ENCODE data around the gene PTDSS2. TPM values are rescaled to one million over a fixed set of nuclear protein-coding genes. Genes with fewer than 3 reads are reported as not detected.
"Not testable (repeated sequence)": the region's sequence is repeated elsewhere in the genome, so short reads cannot be mapped to it uniquely, and the experiment has no call there.

The PTDSS2 gene
- total and polyA plus RNA-seq, 3 experiments from 2014 or later, result 11.5 to 28.4 (median 26.2) TPM

GRCh38 chr11:410711-411110 is 39.4 kb upstream of the PTDSS2 start:
- CTCF ChIA-PET, result interaction anchor here (10.3 kb wide), 1 partner anchor 36 kb away, joined by 158 read pairs; the partner anchor contains the start of genes ANO9 and PTDSS2
- H3K4me3 ChIP-seq (ENCODE audit: low read length); H3K4me3 Mint-ChIP-seq; H3K27ac ChIP-seq (ENCODE audit: low read depth, low read length); H3K27me3 ChIP-seq (ENCODE audit: insufficient read depth, low read length, poor library complexity, severe bottlenecking); H3K27me3 Mint-ChIP-seq; POLR2A ChIA-PET; H3K36me3 ChIP-seq (ENCODE audit: insufficient read depth, low read length); H3K9me3 Mint-ChIP-seq; H3K9me3 ChIP-seq (ENCODE audit: low read length): not testable (repeated sequence)
- peak in 1 of 5 donors; percentile 23 for DNase-seq
- H3K4me1 Mint-ChIP-seq, result peaks cover 15 to 51% (median 17%) of the 10 kb centered on the region in 3 donors
- H3K36me3 Mint-ChIP-seq, result peaks cover 0 to 24% (median 0%) of the 10 kb centered on the region in 3 donors
- peaks cover 36% of the 10 kb centered on the region for H3K4me1 ChIP-seq (ENCODE audit: insufficient read depth, low read length)
- H3K27ac Mint-ChIP-seq, result peak overlapping the region in 2 of 8 donors; percentile 47 to 88

GRCh38 chr11:411520-411919 is 38.6 kb upstream of the PTDSS2 start:
- not testable (repeated sequence) for H3K27ac Mint-ChIP-seq; H3K4me3 Mint-ChIP-seq; H3K4me3 ChIP-seq (ENCODE audit: low read length); H3K9me3 ChIP-seq (ENCODE audit: low read length); H3K27me3 ChIP-seq (ENCODE audit: insufficient read depth, low read length, poor library complexity, severe bottlenecking); H3K27me3 Mint-ChIP-seq; H3K9me3 Mint-ChIP-seq; H3K27ac ChIP-seq (ENCODE audit: low read depth, low read length); H3K36me3 ChIP-seq (ENCODE audit: insufficient read depth, low read length)
- peaks cover 32% of the 10 kb centered on the region for H3K4me1 ChIP-seq (ENCODE audit: insufficient read depth, low read length)
- Mint-ChIP-seq H3K4me1 (peaks cover 19 to 57% (median 21%) of the 10 kb centered on the region in 3 donors), H3K36me3 (peaks cover 0 to 25% (median 0%) of the 10 kb centered on the region in 3 donors)
- ChIA-PET CTCF (interaction anchor here (10.3 kb wide), 1 partner anchor 35 kb away, joined by 158 read pairs; the partner anchor contains the start of genes ANO9 and PTDSS2), POLR2A (interaction anchor here (0.6 kb wide), 1 partner anchor 100 kb away, joined by 3 read pairs; no protein-coding TSS in a partner anchor)
- DNase-seq, result peak in 1 of 5 donors; percentile 37

- peak overlapping the region; percentile 91 for H3K4me3 ChIP-seq (ENCODE audit: low read length)
- H3K9me3 ChIP-seq (ENCODE audit: low read length), result no peaks in the 10 kb centered on the region
- ChIA-PET CTCF (interaction anchor here (10.3 kb wide), 1 partner anchor 34 kb away, joined by 158 read pairs; the partner anchor contains the start of genes ANO9 and PTDSS2), POLR2A (interaction anchor here (0.6 to 5.4 kb wide), 3 partner anchors 9 to 94 kb away, joined by 3 to 71 read pairs (median 3); partner anchors contain the start of genes PTDSS2 and RNH1)
- DNase-seq, result peak in 1 of 5 donors; percentile 38
- no peaks in the 10 kb centered on the region for H3K36me3 ChIP-seq (ENCODE audit: insufficient read depth, low read length)
- Mint-ChIP-seq H3K36me3 (peaks cover 0 to 25% (median 0%) of the 10 kb centered on the region in 3 donors), H3K27me3 (no peaks in the 10 kb centered on the region), H3K27ac (peak overlapping the region in 4 of 8 donors; percentile 29 to 89 (median 86)), H3K9me3 (no peaks in the 10 kb centered on the region), H3K4me3 (peak overlapping the region; percentile 80 to 98 (median 87)), H3K4me1 (peaks cover 16 to 52% (median 19%) of the 10 kb centered on the region in 3 donors)
- peak overlapping the region; percentile 31 for H3K27ac ChIP-seq (ENCODE audit: low read depth, low read length)
- H3K27me3 ChIP-seq (ENCODE audit: insufficient read depth, low read length, poor library complexity, severe bottlenecking), result no peaks in the 10 kb centered on the region
- H3K4me1 ChIP-seq (ENCODE audit: insufficient read depth, low read length), result peaks cover 25% of the 10 kb centered on the region
Observed at GRCh38 chr11:412641-413119, 37.4 kb upstream of the PTDSS2 start.

- H3K9me3 Mint-ChIP-seq, result no peaks in the 10 kb centered on the region
- peaks cover 0 to 24% (median 0%) of the 10 kb centered on the region in 3 donors for H3K36me3 Mint-ChIP-seq
- peak overlapping the region; percentile 31 for H3K27ac ChIP-seq (ENCODE audit: low read depth, low read length)
- peak overlapping the region in 7 of 8 donors; percentile 43 to 92 (median 85) for H3K27ac Mint-ChIP-seq
- ChIA-PET POLR2A (interaction anchor here (1.0 to 5.4 kb wide), 2 partner anchors 36 to 93 kb away, joined by 3 to 71 read pairs; partner anchors contain the start of genes PTDSS2 and RNH1), CTCF (interaction anchor here (3.7 to 10.3 kb wide), 2 partner anchors 33 to 36 kb away, joined by 51 to 158 read pairs; partner anchors contain the start of genes ANO9 and PTDSS2)
- H3K27me3 Mint-ChIP-seq, result no peaks in the 10 kb centered on the region
- no peaks in the 10 kb centered on the region for H3K27me3 ChIP-seq (ENCODE audit: insufficient read depth, low read length, poor library complexity, severe bottlenecking)
- peaks cover 14 to 51% (median 19%) of the 10 kb centered on the region in 3 donors for H3K4me1 Mint-ChIP-seq
- H3K36me3 ChIP-seq (ENCODE audit: insufficient read depth, low read length), result no peaks in the 10 kb centered on the region
- peak in 2 of 5 donors; percentile 24 to 54 for DNase-seq
- peak overlapping the region; percentile 80 to 98 (median 87) for H3K4me3 Mint-ChIP-seq
- H3K9me3 ChIP-seq (ENCODE audit: low read length), result no peaks in the 10 kb centered on the region
- peaks cover 19% of the 10 kb centered on the region for H3K4me1 ChIP-seq (ENCODE audit: insufficient read depth, low read length)
- H3K4me3 ChIP-seq (ENCODE audit: low read length), result peak overlapping the region; percentile 91
Observed at GRCh38 chr11:413120-414081, 36.7 kb upstream of the PTDSS2 start.

GRCh38 chr11:414318-414857 is 35.7 kb upstream of the PTDSS2 start:
- Mint-ChIP-seq H3K9me3 (no peaks in the 10 kb centered on the region), H3K27me3 (no peaks in the 10 kb centered on the region), H3K4me3 (peak overlapping the region; percentile 90 to 100 (median 98)), H3K4me1 (peaks cover 14 to 42% (median 19%) of the 10 kb centered on the region in 3 donors), H3K27ac (peak overlapping the region; percentile 44 to 97 (median 95)), H3K36me3 (peaks cover 0 to 16% (median 0%) of the 10 kb centered on the region in 3 donors)
- DNase-seq, result no peak
- peaks cover 19% of the 10 kb centered on the region for H3K4me1 ChIP-seq (ENCODE audit: insufficient read depth, low read length)
- H3K27ac ChIP-seq (ENCODE audit: low read depth, low read length), result peak overlapping the region; percentile 68
- peak overlapping the region; percentile 91 for H3K4me3 ChIP-seq (ENCODE audit: low read length)
- no peaks in the 10 kb centered on the region for H3K9me3 ChIP-seq (ENCODE audit: low read length)
- no peaks in the 10 kb centered on the region for H3K36me3 ChIP-seq (ENCODE audit: insufficient read depth, low read length)
- H3K27me3 ChIP-seq (ENCODE audit: insufficient read depth, low read length, poor library complexity, severe bottlenecking), result no peaks in the 10 kb centered on the region
- CTCF ChIA-PET, result interaction anchor here (1.5 to 3.8 kb wide), 3 partner anchors 8 to 35 kb away, joined by 5 to 51 read pairs (median 23); partner anchors contain the start of genes ANO9 and PTDSS2
- POLR2A ChIA-PET, result interaction anchor here (0.5 to 5.4 kb wide), 9 partner anchors 8 to 207 kb away, joined by 3 to 71 read pairs (median 4); partner anchors contain the start of genes ANO9, BET1L, PTDSS2 and RIC8A

GRCh38 chr11:415640-416041 is 34.4 kb upstream of the PTDSS2 start:
- ChIA-PET CTCF (interaction anchor here (1.2 to 3.8 kb wide), 4 partner anchors 9 to 121 kb away, joined by 3 to 51 read pairs (median 14); partner anchors contain the start of genes ANO9 and PTDSS2), POLR2A (interaction anchor here (0.9 to 5.4 kb wide), 10 partner anchors 9 to 208 kb away, joined by 3 to 71 read pairs (median 6); partner anchors contain the start of genes ANO9, BET1L, PTDSS2 and RIC8A)
- peak overlapping the region; percentile 44 to 97 (median 96) for H3K27ac Mint-ChIP-seq
- peak overlapping the region; percentile 90 to 100 (median 98) for H3K4me3 Mint-ChIP-seq
- peak in 1 of 5 donors; percentile 32 for DNase-seq
- H3K9me3 Mint-ChIP-seq, result no peaks in the 10 kb centered on the region
- H3K36me3 Mint-ChIP-seq, result peaks cover 0 to 11% (median 0%) of the 10 kb centered on the region in 3 donors
- peaks cover 14 to 36% (median 19%) of the 10 kb centered on the region in 3 donors for H3K4me1 Mint-ChIP-seq
- Histone ChIP-seq H3K9me3 (ENCODE audit: low read length) (no peaks in the 10 kb centered on the region), H3K27ac (ENCODE audit: low read depth, low read length) (peak overlapping the region; percentile 59), H3K27me3 (ENCODE audit: insufficient read depth, low read length, poor library complexity, severe bottlenecking) (no peaks in the 10 kb centered on the region), H3K36me3 (ENCODE audit: insufficient read depth, low read length) (no peaks in the 10 kb centered on the region), H3K4me1 (ENCODE audit: insufficient read depth, low read length) (peaks cover 19% of the 10 kb centered on the region), H3K4me3 (ENCODE audit: low read length) (peak overlapping the region; percentile 83)
- no peaks in the 10 kb centered on the region for H3K27me3 Mint-ChIP-seq
